Measurements from ENCODE around the gene ABHD16B. TPM values are rescaled to one million over a fixed set of nuclear protein-coding genes. Genes with fewer than 3 reads are reported as not detected.

The ABHD16B gene
- total RNA-seq, 2 donors from 2014 or later = not detected

DNA sequence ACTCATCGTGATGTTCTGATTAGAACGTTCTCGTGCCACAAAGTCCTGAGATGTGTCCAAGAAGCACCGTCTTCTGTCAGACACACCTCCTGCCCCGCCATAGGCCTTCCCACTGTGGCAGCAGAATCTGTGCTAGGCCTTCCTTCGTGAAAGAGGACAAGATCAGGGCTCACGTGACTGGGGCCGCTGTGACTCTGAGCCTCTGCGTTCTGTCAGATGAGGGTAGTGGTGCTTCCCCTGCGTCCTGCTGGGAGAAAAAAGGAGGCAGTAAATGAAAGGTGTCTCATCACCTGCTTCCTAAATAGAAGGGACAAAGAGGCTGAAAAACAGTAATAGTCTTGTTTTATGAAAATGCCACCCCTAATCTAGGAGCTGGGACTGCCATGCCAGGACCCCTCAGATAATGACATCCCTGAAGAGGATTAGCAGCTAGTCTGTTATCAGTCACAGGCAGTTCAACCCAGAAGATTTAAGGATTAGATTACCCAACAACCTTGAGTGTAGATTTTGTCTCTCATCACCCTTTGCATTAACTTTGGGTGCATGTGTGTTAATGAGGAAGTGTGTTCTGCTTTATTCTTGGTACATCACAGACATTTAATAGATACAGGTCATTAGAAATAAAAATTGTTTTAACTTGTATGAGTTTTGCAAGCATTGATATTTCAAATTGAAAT is 37.7 kb downstream of the ABHD16B start:
- H3K4me3 ChIP-seq = no peak overlapping the region
- no peak overlapping the region for H3K27ac ChIP-seq
- DNase-seq = no peak
- no peak overlapping the region for H3K9ac ChIP-seq (ENCODE audit: low read depth in 2 of 2, low read length in 2 of 2)
- intact Hi-C loops (cut with DNase I) = no loop called here
- H3K27me3 ChIP-seq = no peaks in the 10 kb centered on the region
- no peaks in the 10 kb centered on the region for H3K9me3 ChIP-seq
- no peaks in the 10 kb centered on the region for H3K36me3 ChIP-seq
- TF ChIP-seq, protein P1, sequence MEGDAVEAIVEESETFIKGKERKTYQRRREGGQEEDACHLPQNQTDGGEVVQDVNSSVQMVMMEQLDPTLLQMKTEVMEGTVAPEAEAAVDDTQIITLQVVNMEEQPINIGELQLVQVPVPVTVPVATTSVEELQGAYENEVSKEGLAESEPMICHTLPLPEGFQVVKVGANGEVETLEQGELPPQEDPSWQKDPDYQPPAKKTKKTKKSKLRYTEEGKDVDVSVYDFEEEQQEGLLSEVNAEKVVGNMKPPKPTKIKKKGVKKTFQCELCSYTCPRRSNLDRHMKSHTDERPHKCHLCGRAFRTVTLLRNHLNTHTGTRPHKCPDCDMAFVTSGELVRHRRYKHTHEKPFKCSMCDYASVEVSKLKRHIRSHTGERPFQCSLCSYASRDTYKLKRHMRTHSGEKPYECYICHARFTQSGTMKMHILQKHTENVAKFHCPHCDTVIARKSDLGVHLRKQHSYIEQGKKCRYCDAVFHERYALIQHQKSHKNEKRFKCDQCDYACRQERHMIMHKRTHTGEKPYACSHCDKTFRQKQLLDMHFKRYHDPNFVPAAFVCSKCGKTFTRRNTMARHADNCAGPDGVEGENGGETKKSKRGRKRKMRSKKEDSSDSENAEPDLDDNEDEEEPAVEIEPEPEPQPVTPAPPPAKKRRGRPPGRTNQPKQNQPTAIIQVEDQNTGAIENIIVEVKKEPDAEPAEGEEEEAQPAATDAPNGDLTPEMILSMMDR (IDR thresholded peaks at IDR 0.05) = no peak
- peaks cover 12% of the 10 kb centered on the region for H3K4me1 ChIP-seq

GRCh38 chr20:63900413-63900812 is 39.1 kb downstream of the ABHD16B start:
- Histone ChIP-seq H3K27ac (no peak overlapping the region), H3K36me3 (no peaks in the 10 kb centered on the region), H3K4me3 (no peak overlapping the region), H3K27me3 (no peaks in the 10 kb centered on the region), H3K4me1 (peaks cover 12% of the 10 kb centered on the region), H3K9me3 (no peaks in the 10 kb centered on the region), H3K9ac (ENCODE audit: low read depth in 2 of 2, low read length in 2 of 2) (no peak overlapping the region)
- intact Hi-C loops (cut with DNase I) = no loop called here
- DNase-seq = no peak
- TF ChIP-seq, protein P1 (IDR thresholded peaks at IDR 0.05) = no peak

DNA sequence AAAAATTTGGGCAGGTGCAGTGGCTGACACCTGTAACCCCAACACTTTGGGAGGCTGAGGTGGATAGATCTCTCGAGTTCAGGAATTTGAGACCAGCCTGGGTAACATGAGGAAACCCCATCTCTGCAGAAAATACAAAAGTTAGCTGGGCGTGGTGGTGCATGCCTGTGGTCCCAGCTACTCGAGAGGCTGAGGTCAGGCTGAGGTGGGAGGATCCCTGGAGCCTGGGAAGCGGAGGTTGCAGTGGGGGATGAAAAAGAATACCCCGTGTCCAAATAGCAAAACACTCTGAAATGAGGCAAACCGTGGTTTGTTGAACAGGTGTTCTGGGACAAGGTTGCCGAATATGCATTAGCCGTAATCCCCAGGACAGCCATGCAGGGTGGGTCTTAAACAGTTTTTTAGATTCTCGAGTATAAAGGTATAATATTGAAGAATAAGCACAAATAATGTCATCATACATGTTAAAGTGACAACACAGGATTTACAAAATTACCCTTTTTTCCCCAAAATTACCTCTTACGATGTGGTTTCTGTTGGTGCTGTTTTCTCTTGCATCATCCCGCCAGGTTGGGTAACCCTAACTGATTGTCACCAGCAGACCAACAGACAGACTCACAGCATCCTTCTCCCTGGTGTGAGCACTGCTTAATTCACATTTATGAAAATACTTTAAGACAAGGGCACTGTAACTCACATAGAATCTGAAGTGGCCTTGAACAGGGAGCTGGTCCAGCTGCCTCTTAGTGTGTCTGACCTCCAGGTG is 42.7 kb downstream of the ABHD16B start:
- H3K9ac ChIP-seq (ENCODE audit: low read depth in 2 of 2, low read length in 2 of 2) = no peak overlapping the region
- H3K27ac ChIP-seq = no peak overlapping the region
- no peaks in the 10 kb centered on the region for H3K9me3 ChIP-seq
- H3K27me3 ChIP-seq = no peaks in the 10 kb centered on the region
- DNase-seq = no peak
- no peak overlapping the region for H3K4me3 ChIP-seq
- no peaks in the 10 kb centered on the region for H3K36me3 ChIP-seq
- TF ChIP-seq, protein P1 (IDR thresholded peaks at IDR 0.05) = no peak
- intact Hi-C loops (cut with DNase I) = no loop called here
- peaks cover 14% of the 10 kb centered on the region for H3K4me1 ChIP-seq

DNA sequence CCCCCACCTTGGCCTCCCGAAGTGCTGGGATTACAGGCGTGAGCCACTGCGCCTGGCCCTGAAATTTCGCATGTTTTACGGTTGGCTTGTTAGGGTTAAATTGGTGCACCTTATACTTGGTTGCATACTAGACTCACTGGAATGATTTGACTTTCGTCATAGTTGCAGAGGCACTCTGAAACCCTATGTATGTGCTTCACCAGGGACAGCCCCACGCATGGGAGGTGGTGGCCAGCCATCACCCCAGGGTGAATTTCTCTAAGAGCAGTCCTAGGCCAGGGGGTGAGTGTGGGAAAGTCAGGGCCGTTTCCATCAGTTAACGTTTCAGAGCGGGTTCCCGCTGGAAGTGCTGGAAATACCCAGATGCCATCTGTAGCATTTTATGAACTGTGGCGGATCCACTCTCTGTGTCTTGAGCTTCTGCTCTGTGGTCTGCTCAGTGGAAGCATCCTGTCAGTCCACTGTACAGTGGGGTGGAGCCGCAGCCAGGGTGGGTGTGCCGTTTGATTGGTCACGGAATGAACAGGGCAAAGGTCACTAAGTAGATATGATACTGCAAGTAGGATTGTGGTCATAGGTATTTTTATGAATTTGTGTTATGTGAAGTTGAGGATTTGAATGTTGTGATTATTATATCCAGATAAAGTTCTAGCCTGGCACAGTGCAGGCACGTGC is 46.8 kb downstream of the ABHD16B start:
- intact Hi-C loops (cut with DNase I) = no loop called here
- TF ChIP-seq, protein P1 (IDR thresholded peaks at IDR 0.05) = no peak
- Histone ChIP-seq H3K4me1 (peaks cover 23% of the 10 kb centered on the region), H3K4me3 (no peak overlapping the region), H3K27ac (peak overlapping the region; percentile 50), H3K27me3 (no peaks in the 10 kb centered on the region), H3K9me3 (no peaks in the 10 kb centered on the region), H3K9ac (ENCODE audit: low read depth in 2 of 2, low read length in 2 of 2) (peak overlapping the region in 1 of 2 donors; percentile 26), H3K36me3 (no peaks in the 10 kb centered on the region)
- peak; percentile 80 for DNase-seq

GRCh38 chr20:63911176-63911575 is 49.9 kb downstream of the ABHD16B start:
- DNase-seq = peak; percentile 83
- Histone ChIP-seq H3K4me1 (peaks cover 21% of the 10 kb centered on the region), H3K9ac (ENCODE audit: low read depth in 2 of 2, low read length in 2 of 2) (no peak overlapping the region), H3K9me3 (no peaks in the 10 kb centered on the region), H3K27me3 (no peaks in the 10 kb centered on the region), H3K36me3 (no peaks in the 10 kb centered on the region), H3K27ac (peak overlapping the region; percentile 53), H3K4me3 (no peak overlapping the region)
- intact Hi-C loops (cut with DNase I) = no loop called here
- TF ChIP-seq, protein P1 (IDR thresholded peaks at IDR 0.05) = no peak

Other genes with a start within 250 kb of the ABHD16B start
- gene GMEB2, start 234.4 kb upstream of the ABHD16B start, total RNA-seq = 10 to 100 TPM; 11.5 to 14.8 TPM
- 1 to 10 TPM; 2.5 to 5.3 TPM for gene STMN3, start 208.1 kb upstream of the ABHD16B start, total RNA-seq
- gene RTEL1, start 203.2 kb upstream of the ABHD16B start, total RNA-seq = 10 to 100 TPM; 25.7 to 34.9 TPM
- 1 to 10 TPM in 1 of 2 donors, not detected in 1; 7.5 TPM for gene TNFRSF6B, start 164.8 kb upstream of the ABHD16B start, total RNA-seq
- 10 to 100 TPM; 35.3 to 76.9 TPM for gene ARFRP1, start 153.5 kb upstream of the ABHD16B start, total RNA-seq
- 10 to 100 TPM; 27.2 to 41.4 TPM for gene ZGPAT, start 153.5 kb upstream of the ABHD16B start, total RNA-seq
- gene LIME1, start 124.8 kb upstream of the ABHD16B start, total RNA-seq = 10 to 100 TPM; 10.8 to 20.0 TPM
- gene SLC2A4RG, start 121.7 kb upstream of the ABHD16B start, total RNA-seq = 10 to 100 TPM; 44.3 to 75.3 TPM
- gene ZBTB46, start 30.2 kb upstream of the ABHD16B start, total RNA-seq = 1 to 10 TPM; 2.1 to 3.2 TPM
- gene TPD52L2, start 3.8 kb downstream of the ABHD16B start, total RNA-seq = 10 to 100 TPM; 54.0 to 66.1 TPM
- gene DNAJC5, start 33.6 kb downstream of the ABHD16B start, total RNA-seq = 10 to 100 TPM; 58.9 to 63.9 TPM
- gene UCKL1, start 94.9 kb downstream of the ABHD16B start, total RNA-seq = 10 to 100 TPM; 33.6 to 49.5 TPM
- 1 to 10 TPM; 1.9 TPM for gene ZNF512B, start 108.4 kb downstream of the ABHD16B start, total RNA-seq
- gene SAMD10, start 118.1 kb downstream of the ABHD16B start, total RNA-seq = 1 to 10 TPM; 6.1 to 6.4 TPM
- gene PRPF6, start 119.6 kb downstream of the ABHD16B start, total RNA-seq = 10 to 100 TPM; 53.0 to 68.6 TPM
- 1 to 10 TPM in 1 of 2 donors, under 1 TPM in 1; 0.29 to 3.3 TPM for gene C20orf204, start 174.7 kb downstream of the ABHD16B start, total RNA-seq
- 10 to 100 TPM in 1 of 2 donors, 1 to 10 TPM in 1; 8.4 to 26.8 TPM for gene SOX18, start 188.1 kb downstream of the ABHD16B start, total RNA-seq
- gene TCEA2, start 201.7 kb downstream of the ABHD16B start, total RNA-seq = 10 to 100 TPM in 1 of 2 donors, 1 to 10 TPM in 1; 7.3 to 11.8 TPM
- 1 to 10 TPM; 3.4 to 4.5 TPM for gene RGS19, start 218.0 kb downstream of the ABHD16B start, total RNA-seq
- gene OPRL1, start 218.6 kb downstream of the ABHD16B start, total RNA-seq = under 1 TPM; 0.24 to 0.25 TPM
- not detected for gene LKAAEAR1, start 222.9 kb downstream of the ABHD16B start, total RNA-seq
- gene NPBWR2, start 246.1 kb downstream of the ABHD16B start, total RNA-seq = not detected

Data from colonic mucosa (tissue), 4 donors.